Measurements from ENCODE around the gene TTN.

The TTN gene

GRCh38 chr2:178800510-178800909, 6.7 kb downstream of the TTN start:
- H3K27ac ChIP-seq = no peak overlapping the region
- no peak for TF ChIP-seq CTCF (IDR thresholded peaks at IDR 0.05)
- H3K4me3 ChIP-seq = no peak overlapping the region

GRCh38 chr2:178799305-178799704, 7.9 kb downstream of the TTN start:
- H3K4me3 ChIP-seq = no peak overlapping the region
- H3K27ac ChIP-seq = no peak overlapping the region
- TF ChIP-seq CTCF (IDR thresholded peaks at IDR 0.05) = no peak
- DNase-seq (ENCODE audit: low spot score) = no peak

More at GRCh38 chr2:178800510-178800909, 6.7 kb downstream of the TTN start:
- DNase-seq (ENCODE audit: low spot score) = no peak

- TF ChIP-seq CTCF (IDR thresholded peaks at IDR 0.05) = peak; percentile 77
- no peak for DNase-seq (ENCODE audit: low spot score)
These were observed 11.0 kb downstream of the TTN start for GRCh38 chr2:178796079-178796677.

GRCh38 chr2:178787934-178788333, 19.3 kb downstream of the TTN start:
- Histone ChIP-seq H3K4me3 (no peak overlapping the region), H3K27ac (no peak overlapping the region)
- DNase-seq (ENCODE audit: low spot score) = no peak
- TF ChIP-seq CTCF (IDR thresholded peaks at IDR 0.05) = no peak

More at GRCh38 chr2:178796079-178796677, 11.0 kb downstream of the TTN start:
- Histone ChIP-seq H3K27ac (no peak overlapping the region), H3K4me3 (no peak overlapping the region)

- no peak for TF ChIP-seq CTCF (IDR thresholded peaks at IDR 0.05)
- no peak overlapping the region for H3K27ac ChIP-seq
- DNase-seq (ENCODE audit: low spot score) = no peak
- H3K4me3 ChIP-seq = no peak overlapping the region
These were observed 20.1 kb downstream of the TTN start for GRCh38 chr2:178787155-178787554.

- Histone ChIP-seq H3K27ac (no peak overlapping the region), H3K4me3 (no peak overlapping the region)
- no peak for DNase-seq (ENCODE audit: low spot score)
- no peak for TF ChIP-seq CTCF (IDR thresholded peaks at IDR 0.05)
These were observed 23.3 kb downstream of the TTN start for GRCh38 chr2:178783889-178784288.

GRCh38 chr2:178782236-178782635, 25.0 kb downstream of the TTN start:
- Histone ChIP-seq H3K27ac (no peak overlapping the region), H3K4me3 (no peak overlapping the region)
- DNase-seq (ENCODE audit: low spot score) = no peak
- TF ChIP-seq CTCF (IDR thresholded peaks at IDR 0.05) = no peak
